SK-N-SH (cell line): ENCODE measurements around the gene BBS2. TPM values are rescaled to one million over a fixed set of nuclear protein-coding genes. Genes with fewer than 3 reads are reported as not detected.

Source experiments
- CTCF ChIA-PET: fragments of 300-600, 350-600 bp; formaldehyde crosslinking; extraction: SDS; loops from one replicate; lab custom pipeline; 2021; lab: Yijun Ruan, JAX
- POLR2A ChIA-PET: fragments of 350-600 bp; sonication (Branson Sonifier 250); formaldehyde crosslinking; extraction: SDS; loops from one replicate; lab custom pipeline; 2020; ENCODE audit warnings: antibody characterized with exemption, inconsistent platforms; lab: Yijun Ruan, JAX
- DNase-seq: peaks from one replicate; pipeline ENCODE4 v3.0.0; 2012
- H2AFZ ChIP-seq: fragments of 200-600 bp; sonication (generic); 2 replicates; pipeline ENCODE4 v1.8.1; 2016; ENCODE audit warnings: antibody characterized with exemption, mild to moderate bottlenecking, low read depth
- H3F3A ChIP-seq: fragments of 200-600 bp; sonication (generic); replicated peaks from 2 replicates; pipeline ENCODE3; 2016; ENCODE audit warnings: antibody characterized with exemption, mild to moderate bottlenecking; ENCODE audit not compliant: insufficient read depth
- H3K27ac ChIP-seq, 2 experiments: fragments of 200-500 bp in 1 of 2; fragments of 200-600 bp in 1 of 2; sonication (Bioruptor generic) in 1 of 2; sonication (generic), shearing (Covaris generic) in 1 of 2; 2 replicates each; pipeline versions ENCODE4 v1.5.1 to v1.6.1; 2014 to 2016; ENCODE audit warnings: low read depth in 2 of 2, inconsistent platforms in 1 of 2, low read length in 1 of 2, mild to moderate bottlenecking in 1 of 2, mixed read lengths in 1 of 2
- H3K27me3 ChIP-seq: fragments of 200-600 bp; sonication (generic), shearing (Covaris generic); 2 replicates; pipeline ENCODE4 v1.6.1; 2016; ENCODE audit warnings: mixed run types; ENCODE audit not compliant: insufficient read depth
- H3K36me3 ChIP-seq, 2 experiments: fragments of 200-500 bp in 1 of 2; fragments of 200-600 bp in 1 of 2; sonication (Bioruptor generic) in 1 of 2; sonication (generic) in 1 of 2; replicated peaks in 1 of 2; 2 replicates each; pipeline versions ENCODE3 to v1.5.1; 2014 to 2016; ENCODE audit warnings: low read length in 1 of 2, mild to moderate bottlenecking in 1 of 2; ENCODE audit not compliant: insufficient read depth in 2 of 2, control insufficient read depth in 1 of 2
- H3K4me1 ChIP-seq, 2 experiments: fragments of 200-500 bp in 1 of 2; fragments of 200-600 bp in 1 of 2; sonication (Bioruptor generic) in 1 of 2; sonication (generic), shearing (Covaris generic) in 1 of 2; 2 replicates each; pipeline versions ENCODE4 v1.5.1 to v1.6.1; 2014 to 2016; ENCODE audit warnings: low read depth in 1 of 2, low read length in 1 of 2, mixed run types in 1 of 2; ENCODE audit not compliant: insufficient read depth in 2 of 2, control insufficient read depth in 1 of 2
- H3K4me2 ChIP-seq: fragments of 200-600 bp; sonication (generic), shearing (Covaris generic); 2 replicates; pipeline ENCODE4 v1.6.1; 2017; ENCODE audit warnings: mixed run types
- H3K4me3 ChIP-seq, 2 experiments: fragments of 200-500 bp in 1 of 2; fragments of 200-600 bp in 1 of 2; sonication (Bioruptor generic) in 1 of 2; sonication (generic), shearing (Covaris generic) in 1 of 2; 2 replicates each; pipeline versions ENCODE4 v1.5.1 to v1.8.1; 2014 to 2016; ENCODE audit warnings: low read depth in 2 of 2, inconsistent platforms in 1 of 2, low read length in 1 of 2, mild to moderate bottlenecking in 1 of 2, mixed read lengths in 1 of 2, moderate library complexity in 1 of 2
- H3K79me2 ChIP-seq: fragments of 200-600 bp; sonication (generic); 2 replicates; pipeline ENCODE4 v1.8.1; 2017; ENCODE audit warnings: mild to moderate bottlenecking; ENCODE audit not compliant: insufficient read depth
- H3K9ac ChIP-seq: fragments of 200-600 bp; sonication (generic); 2 replicates; pipeline ENCODE4 v1.6.1; 2017; ENCODE audit warnings: mixed run types
- H3K9me2 ChIP-seq: fragments of 200-600 bp; sonication (generic); 2 replicates; pipeline ENCODE4 v1.6.1; 2017; ENCODE audit warnings: mixed run types
- H3K9me3 ChIP-seq: fragments of 200-600 bp; sonication (generic); 2 replicates; pipeline ENCODE4 v1.6.1; 2017; ENCODE audit warnings: mixed run types, mild to moderate bottlenecking, moderate library complexity
- H4K20me1 ChIP-seq: fragments of 200-600 bp; sonication (generic); 2 replicates; pipeline ENCODE4 v1.6.1; 2017; ENCODE audit warnings: mild to moderate bottlenecking, mixed run types; ENCODE audit not compliant: insufficient read depth
- EP300 ChIP-seq, 2 experiments: IDR thresholded peaks; 2 replicates each; pipeline versions ENCODE4 v1.4.0 to v1.6.1; 2012; ENCODE audit warnings: borderline replicate concordance in 1 of 2, low read depth in 1 of 2, low read length in 1 of 2
- EZH2phosphoT487 ChIP-seq: fragments of 200-600 bp; sonication (generic); IDR thresholded peaks from 2 replicates; pipeline ENCODE4 v1.6.1; 2017; ENCODE audit warnings: low read depth, mixed run types, mild to moderate bottlenecking, antibody characterized with exemption, moderate library complexity, borderline replicate concordance
- FOSL2 ChIP-seq: IDR thresholded peaks from 2 replicates; pipeline ENCODE4 v1.4.0; 2012; ENCODE audit warnings: low read depth, mild to moderate bottlenecking, moderate library complexity, borderline replicate concordance
- GABPA ChIP-seq: IDR thresholded peaks from 2 replicates; pipeline ENCODE4 v1.4.0; 2012; ENCODE audit warnings: low read depth, mild to moderate bottlenecking
- IRF3 ChIP-seq: fragments of 150-350 bp; IDR thresholded peaks from 2 replicates; pipeline ENCODE4 v1.6.1; 2016; ENCODE audit warnings: mild to moderate bottlenecking, low read depth, low read length
- MEF2A ChIP-seq: IDR thresholded peaks from 2 replicates; pipeline ENCODE4 v1.4.0; 2012; ENCODE audit warnings: low read depth, borderline replicate concordance
- NFIC ChIP-seq: IDR thresholded peaks from 2 replicates; pipeline ENCODE4 v1.4.0; 2012; ENCODE audit warnings: borderline replicate concordance
- NRF1 ChIP-seq: IDR thresholded peaks from 2 replicates; pipeline ENCODE4 v1.6.1; 2012; ENCODE audit warnings: low read depth, mild to moderate bottlenecking, low read length
- POLR2AphosphoS5 ChIP-seq: IDR thresholded peaks from 2 replicates; pipeline ENCODE4 v1.6.1; 2012; ENCODE audit warnings: low read depth, low read length
- RAD21 ChIP-seq: IDR thresholded peaks from 2 replicates; pipeline ENCODE4 v1.6.1; 2012; ENCODE audit warnings: mild to moderate bottlenecking, low read length
- SIN3A ChIP-seq: IDR thresholded peaks from 2 replicates; pipeline ENCODE4 v1.6.1; 2012; ENCODE audit warnings: low read depth, mild to moderate bottlenecking, low read length, moderate library complexity, borderline replicate concordance
- USF1 ChIP-seq: IDR thresholded peaks from 2 replicates; pipeline ENCODE4 v1.4.0; 2012; ENCODE audit warnings: low read depth, borderline replicate concordance
- USF2 ChIP-seq: fragments of 150-350 bp; IDR thresholded peaks from 2 replicates; pipeline ENCODE4 v1.6.1; 2017; ENCODE audit warnings: antibody characterized with exemption, low read length, low read depth, borderline replicate concordance
- ZBTB33 ChIP-seq: IDR thresholded peaks from 2 replicates; pipeline ENCODE4 v1.4.0; 2012; ENCODE audit warnings: low read depth, borderline replicate concordance
- WGBS: methylation state at CpG from one replicate; pipeline ENCODE4 v1.1.6; 2017; ENCODE audit warnings: low lambda C conversion rate; 5-methylcytosine and 5-hydroxymethylcytosine counted together
- polyA plus RNA-seq, 3 experiments: library from polyadenylated mRNA; depleted of rRNA; stranded (reverse); fragments of >200 nt; gene quantifications; 2 replicates each; pipeline ENCODE4 v1.2.3, GENCODE V29; 2012

The BBS2 gene
- polyA plus RNA-seq, 1 of the 3 experiments (the other 2 are of a cell fraction), result 74.3 TPM

GRCh38 chr16:56481468-56482122, 38.2 kb downstream of the BBS2 start:
- Histone ChIP-seq H3K79me2 (0 out of 2 replicates have a peak, but pooled peaks cover 9% of the 10 kb centered on the region), H3K4me1 (peaks cover 0 to 11% of the 10 kb centered on the region in 2 experiments; a peak in 1 of 4 replicates), H3K4me3 (no peak overlapping the region), H3F3A (peaks cover 22% of the 10 kb centered on the region), H3K27ac (no peak overlapping the region), H3K27me3 (no peaks in the 10 kb centered on the region), H2AFZ (no peak overlapping the region), H4K20me1 (no peaks in the 10 kb centered on the region), H3K4me2 (no peak overlapping the region), H3K9ac (no peak overlapping the region), H3K9me2 (no peaks in the 10 kb centered on the region), H3K36me3 (peaks cover 62 to 68% of the 10 kb centered on the region in 2 experiments)
- CTCF ChIA-PET, result interaction anchor here (1.1 kb wide), 1 partner anchor 119 kb away, joined by 3 read pairs; no protein-coding TSS in a partner anchor
- POLR2A ChIA-PET, result no interaction called here
- WGBS, result 95% methylated on average over 2 of the region's 2 CpGs
- DNase-seq, result no peak
- TF ChIP-seq GABPA, result no peak
- no peak for TF ChIP-seq EP300 (IDR thresholded peaks at IDR 0.05; ENCODE audit: borderline replicate concordance in 1 of 2, low read depth in 1 of 2, low read length in 1 of 2)
- no peak for TF ChIP-seq IRF3
- no peak for TF ChIP-seq MEF2A
- no peak for TF ChIP-seq USF2
- no peak for TF ChIP-seq POLR2AphosphoS5
- TF ChIP-seq ZBTB33, result no peak
- no peak for TF ChIP-seq USF1
- no peak for TF ChIP-seq EZH2phosphoT487
- TF ChIP-seq FOSL2, result no peak
- TF ChIP-seq SIN3A, result no peak
- TF ChIP-seq RAD21, result no peak
- TF ChIP-seq NRF1, result no peak
- no peak for TF ChIP-seq NFIC
- TF ChIP-seq, all 33 proteins: peak for 0
- no peaks in the 10 kb centered on the region for H3K9me3 ChIP-seq
